Measurements from ENCODE around the gene PKD2L1. TPM values are rescaled to one million over a fixed set of nuclear protein-coding genes. Genes with fewer than 3 reads are reported as not detected.

The PKD2L1 gene
- total RNA-seq (2021; fragmentation: NEBNext Ultra II Directional; extraction: Animal tissue kit (Norgen Biotek cat#: 25700)) (0.17 and 0.20 TPM in 2 replicates), polyA plus RNA-seq (2011; rRNA removed) (0.20 and 0.33 TPM in 2 replicates), polyA minus RNA-seq (2011; rRNA and poly(A)+ RNA removed) (0.22 TPM in 1 of 2 replicates, not detected in the other)
- polyA plus RNA-seq (2011; cell fraction: cytosol; rRNA removed) = 0.26 TPM
- polyA plus RNA-seq (2011; cell fraction: nucleus; rRNA removed) = 0.20 TPM
- polyA plus RNA-seq (2012, experiment 1 of 2) = 0.42 to 0.64 TPM (median 0.56 TPM) in 4 replicates
- not detected for polyA plus RNA-seq (2012, experiment 2 of 2)
- 0.16 TPM for polyA plus RNA-seq (2013, experiment 1 of 2)
- polyA plus RNA-seq (2013, experiment 2 of 2) = 0.17 TPM
- not detected for polyA minus RNA-seq (2011; cell fraction: cytosol; rRNA and poly(A)+ RNA removed)
- polyA minus RNA-seq (2011; cell fraction: nucleus; rRNA and poly(A)+ RNA removed) = not detected
- long read RNA-seq, experiment 1 = 0 reads
- long read RNA-seq, experiment 2 = 0 reads

- H3K23ac ChIP-seq (ENCODE audit: insufficient read length) = no peak within 1 kb of the TSS
- no peaks in the 10 kb centered on the region for H3K79me1 ChIP-seq (ENCODE audit: low read depth, low read length)
- no peak for DNase-seq (ENCODE audit: low read depth in 1 of 2, low spot score in 2 of 2)
- no peaks in the 10 kb centered on the region for H3K23me2 ChIP-seq (ENCODE audit: low read depth, low read length)
- no peaks in the 10 kb centered on the region for H3K36me3 ChIP-seq (ENCODE audit: control insufficient read depth in 2 of 4, insufficient read depth in 4 of 4, low read length in 3 of 4)
- no peak within 1 kb of the TSS for H3K4ac ChIP-seq (replicated peaks; ENCODE audit: insufficient read length, low read depth, low read length)
- no peak within 1 kb of the TSS for H4K8ac ChIP-seq (ENCODE audit: extremely low read depth, insufficient read depth, low read length)
- WGBS, 2 experiments (ENCODE audit: extremely low coverage in 1 of 2, insufficient coverage in 1 of 2, insufficient read length in 1 of 2, insufficient replicate concordance in 2 of 2, low coverage in 1 of 2, low lambda C conversion rate in 2 of 2, missing lambda C conversion rate in 1 of 2) = 83% methylated on average over 4 of the region's 5 CpGs; no CpG with 5 or more reads in 1 of the 2 experiments
- H2BK120ac ChIP-seq (replicated peaks; ENCODE audit: low read depth, low read length) = no peak within 1 kb of the TSS
- no peak within 1 kb of the TSS for H2AFZ ChIP-seq (ENCODE audit: low read length)
- no peak within 1 kb of the TSS for H3K18ac ChIP-seq (ENCODE audit: extremely low read depth, low read length)
- no peak for FAIRE-seq
- H3K79me2 ChIP-seq (ENCODE audit: control insufficient read depth in 1 of 2, insufficient read depth in 2 of 2, low read length in 2 of 2) = no peaks in the 10 kb centered on the region
- no peak within 1 kb of the TSS for H3K4me2 ChIP-seq (ENCODE audit: insufficient read depth in 1 of 2, low read depth in 2 of 2, low read length in 2 of 2)
- ChIA-PET CTCF (ENCODE audit: partially characterized antibody) (interaction anchor here (0.6 to 21.7 kb wide), 14 partner anchors 10 to 1395 kb away, joined by 3 to 226 read pairs (median 3); no protein-coding TSS in a partner anchor), POLR2A (ENCODE audit: partially characterized antibody) (interaction anchor here (0.5 to 1.6 kb wide), 7 partner anchors 14 to 203 kb away, joined by 3 to 5 read pairs (median 3); no protein-coding TSS in a partner anchor)
- H2AK5ac ChIP-seq (ENCODE audit: low read depth, low read length) = no peak within 1 kb of the TSS
- H3K9ac ChIP-seq (replicated peaks in 1 of 4; ENCODE audit: extremely low read depth in 1 of 4, low read depth in 3 of 4, low read length in 3 of 4) = no peak within 1 kb of the TSS
- H3K4me3 ChIP-seq (ENCODE audit: extremely low read depth in 1 of 4, insufficient read depth in 2 of 4, low read depth in 3 of 4, low read length in 4 of 4) = no peak within 1 kb of the TSS
- H4K91ac ChIP-seq (replicated peaks; ENCODE audit: insufficient read length, low read length) = no peak within 1 kb of the TSS
- no peak within 1 kb of the TSS for H3K27ac ChIP-seq (ENCODE audit: low read depth, low read length)
- H2BK20ac ChIP-seq (ENCODE audit: low read length) = no peak within 1 kb of the TSS
- no peaks in the 10 kb centered on the region; a peak in 3 of 7 replicates for H3K27me3 ChIP-seq (replicated peaks in 1 of 4; ENCODE audit: control insufficient read depth in 3 of 4, extremely low read depth in 1 of 4, insufficient read depth in 3 of 4, low read length in 3 of 4)
- H2BK5ac ChIP-seq (ENCODE audit: low read depth, low read length) = no peak within 1 kb of the TSS
- H3K14ac ChIP-seq (ENCODE audit: insufficient read length) = no peak within 1 kb of the TSS
- H3K56ac ChIP-seq (replicated peaks; ENCODE audit: insufficient read length, low read depth, low read length) = no peak within 1 kb of the TSS
- no peaks in the 10 kb centered on the region; a peak in 1 of 7 replicates for H3K4me1 ChIP-seq (replicated peaks in 1 of 4; ENCODE audit: control insufficient read depth in 3 of 4, insufficient read depth in 4 of 4, low read length in 3 of 4)
- no peaks in the 10 kb centered on the region for H3K9me3 ChIP-seq (ENCODE audit: insufficient read depth in 2 of 2, low read depth in 1 of 2, low read length in 1 of 2)
- no peak within 1 kb of the TSS for H4K5ac ChIP-seq (ENCODE audit: insufficient read length, low read depth, low read length)
- no peak within 1 kb of the TSS for H2BK12ac ChIP-seq (ENCODE audit: low read depth, low read length)
- no peak within 1 kb of the TSS for H2BK15ac ChIP-seq (ENCODE audit: low read length)
- no peaks in the 10 kb centered on the region for H4K20me1 ChIP-seq (replicated peaks in 1 of 2; ENCODE audit: control insufficient read depth in 1 of 2, insufficient read depth in 2 of 2, low read length in 2 of 2)
- TF ChIP-seq ATF2 (IDR thresholded peaks at IDR 0.05; ENCODE audit: low read length) = no peak
- no peak for TF ChIP-seq HDAC2 (IDR thresholded peaks at IDR 0.05; ENCODE audit: borderline replicate concordance in 1 of 2, low read depth in 2 of 2, low read length in 2 of 2)
- TF ChIP-seq BACH1 (IDR thresholded peaks at IDR 0.05; ENCODE audit: low read length) = no peak
- TF ChIP-seq HDAC6 (IDR thresholded peaks at IDR 0.05; ENCODE audit: low read depth, low read length) = no peak
- TF ChIP-seq SIRT6 (IDR thresholded peaks at IDR 0.05; ENCODE audit: low read length) = no peak
- TF ChIP-seq SRF (IDR thresholded peaks at IDR 0.05; ENCODE audit: low read depth, low read length) = no peak
- no peak for TF ChIP-seq ZNF274 (IDR thresholded peaks at IDR 0.05; ENCODE audit: borderline replicate concordance, extremely low read depth, low read length)
- no peak for TF ChIP-seq EZH2 (IDR thresholded peaks at IDR 0.05; ENCODE audit: low read depth, low read length, severe bottlenecking)
- TF ChIP-seq RXRA (IDR thresholded peaks at IDR 0.05; ENCODE audit: insufficient read depth, low read depth, low read length) = no peak
- TF ChIP-seq SIX5 (IDR thresholded peaks at IDR 0.05; ENCODE audit: low read depth, low read length) = no peak
Measured at GRCh38 chr10:100330079-100330478, at the start of gene PKD2L1. PKD2L1 (minus strand) TSS chr10:100330228; CDS start chr10:100330103, 125 bp downstream.

Measured in H1 (cell line).